ACC112 (cell line): ENCODE data around the gene TEAD1.

Experiments used
- H2AFZ ChIP-seq: fragments of 200-600 bp; sonication (generic); one replicate; pipeline ENCODE4 v1.6.0; 2017; ENCODE audit warnings: antibody characterized with exemption, low read length; ENCODE audit not compliant: unreplicated experiment
- H3K27ac ChIP-seq: fragments of 200-600 bp; sonication (generic); 2 replicates; pipeline ENCODE4 v1.5.1; 2014; ENCODE audit warnings: low read depth, mild to moderate bottlenecking, antibody characterized with exemption, low read length, moderate library complexity
- H3K27me3 ChIP-seq: fragments of 200-600 bp; sonication (generic); 2 replicates; pipeline ENCODE4 v1.6.1; 2014; ENCODE audit warnings: mild to moderate bottlenecking, antibody characterized with exemption, low read length, moderate library complexity, mixed read lengths; ENCODE audit not compliant: insufficient read depth
- H3K36me3 ChIP-seq: fragments of 200-600 bp; sonication (generic); 2 replicates; pipeline ENCODE4 v1.6.1; 2016; ENCODE audit warnings: mild to moderate bottlenecking, antibody characterized with exemption, low read length, moderate library complexity, mixed read lengths; ENCODE audit not compliant: insufficient read depth
- H3K4me1 ChIP-seq: fragments of 200-600 bp; sonication (generic); one replicate; pipeline ENCODE4 v1.6.1; 2016; ENCODE audit warnings: low read length, mixed read lengths; ENCODE audit not compliant: insufficient read depth, unreplicated experiment, control insufficient read depth
- H3K4me3 ChIP-seq: fragments of 200-600 bp; sonication (generic); 2 replicates; pipeline ENCODE4 v1.5.1; 2014; ENCODE audit warnings: mild to moderate bottlenecking, low read depth, low read length
- H3K79me2 ChIP-seq: fragments of 200-600 bp; sonication (generic); one replicate; pipeline ENCODE4 v1.6.0; 2016; ENCODE audit warnings: low read length; ENCODE audit not compliant: control insufficient read depth, unreplicated experiment, insufficient read depth

The TEAD1 gene

DNA sequence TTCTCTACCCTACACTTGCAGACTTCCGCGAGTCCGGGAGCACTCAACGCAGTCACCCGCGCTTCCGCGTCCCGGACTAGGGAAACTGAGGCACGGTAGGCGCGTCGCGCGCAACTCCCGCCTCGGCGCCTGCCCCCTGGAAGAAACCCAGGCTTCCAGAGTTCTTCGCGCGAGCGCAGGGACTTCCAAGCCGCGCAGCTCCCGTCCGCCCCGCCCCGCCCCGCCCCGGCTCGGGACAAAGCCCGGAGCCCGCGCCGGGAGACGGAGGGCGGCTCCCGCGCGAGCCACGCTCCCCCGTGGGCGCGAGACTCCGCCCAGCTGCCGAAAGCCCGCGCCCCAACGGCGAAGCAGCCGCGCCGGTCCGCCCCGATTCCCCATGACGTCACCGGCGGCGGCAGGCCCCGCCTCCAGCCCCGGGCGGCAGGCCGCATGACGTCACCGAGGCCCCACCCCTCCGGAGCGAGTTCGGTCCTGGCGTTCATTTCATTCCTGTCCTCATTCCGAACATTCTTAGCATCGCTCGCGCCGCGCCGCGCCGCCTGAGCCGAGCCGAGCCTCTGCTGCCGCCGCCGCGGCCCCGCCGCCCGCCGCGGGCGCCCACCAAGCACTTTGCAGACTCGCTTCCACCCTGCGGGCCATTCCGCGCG lies at the start of gene TEAD1:
Gene TEAD1 (plus strand): TSS at position 498 of the 647 bp plus-strand sequence.
- peak within 1 kb of the TSS; percentile 78 for H3K27ac ChIP-seq
- no peaks in the 10 kb centered on the region for H3K27me3 ChIP-seq
- peaks cover 28% of the 10 kb centered on the region for H3K4me1 ChIP-seq
- H2AFZ ChIP-seq = peak within 1 kb of the TSS; percentile 85
- no peaks in the 10 kb centered on the region for H3K36me3 ChIP-seq
- peaks cover 47% of the 10 kb centered on the region for H3K79me2 ChIP-seq
- H3K4me3 ChIP-seq = peak within 1 kb of the TSS; percentile 98

DNA sequence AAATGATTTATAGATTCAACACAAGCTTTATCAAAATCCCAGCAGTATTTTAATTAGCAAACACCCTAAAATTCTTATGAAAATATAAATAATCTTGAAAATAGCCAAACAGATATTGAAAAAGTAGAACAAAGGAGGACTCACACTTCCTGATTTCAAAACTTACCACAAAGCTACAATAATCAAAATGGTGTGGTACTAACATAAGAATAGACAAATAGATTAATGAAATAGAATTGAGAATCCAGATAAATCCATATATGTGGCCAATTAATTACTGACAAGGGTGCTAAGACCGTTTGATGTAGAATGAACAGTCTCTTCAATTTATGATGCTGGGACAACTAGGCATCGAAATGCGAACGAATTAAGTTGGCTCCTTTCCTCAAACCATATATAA lies 49.6 kb upstream of the TEAD1 start:
- Histone ChIP-seq H3K4me3 (no peak overlapping the region), H3K27me3 (no peaks in the 10 kb centered on the region), H2AFZ (no peak overlapping the region), H3K4me1 (peaks cover 25% of the 10 kb centered on the region), H3K27ac (peak overlapping the region; percentile 95), H3K36me3 (no peaks in the 10 kb centered on the region), H3K79me2 (no peaks in the 10 kb centered on the region)

DNA sequence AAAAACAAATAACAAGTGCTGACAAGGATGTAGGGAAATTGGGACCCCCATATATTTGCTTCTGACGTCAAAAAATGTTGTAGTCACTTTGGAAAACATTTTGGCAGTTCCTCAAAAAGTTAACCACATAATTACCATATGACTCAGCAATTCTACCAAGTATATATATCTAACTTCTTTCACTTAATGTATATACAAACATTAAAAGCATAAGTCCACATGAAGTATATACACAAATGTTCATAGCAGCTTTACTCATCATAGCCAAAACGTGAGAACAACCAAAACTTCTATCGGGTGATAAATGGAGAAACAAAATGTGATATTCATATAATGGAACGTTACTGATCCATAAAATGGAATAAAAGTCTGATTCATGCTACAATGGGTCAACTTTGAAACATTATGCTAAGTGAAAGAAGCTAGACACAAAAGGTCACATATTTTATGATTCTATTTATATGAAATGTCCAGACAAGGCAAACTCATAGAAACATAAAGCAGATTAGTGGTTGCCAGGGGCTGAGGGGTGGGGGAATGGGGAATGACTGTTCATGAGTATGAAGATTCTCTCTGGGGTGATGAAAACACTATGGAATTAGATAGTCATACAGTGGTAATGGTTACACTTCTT lies 48.7 kb upstream of the TEAD1 start:
- Histone ChIP-seq H3K36me3 (no peaks in the 10 kb centered on the region), H2AFZ (peak overlapping the region; percentile 27), H3K4me3 (peak overlapping the region; percentile 52), H3K27me3 (no peaks in the 10 kb centered on the region), H3K4me1 (peaks cover 29% of the 10 kb centered on the region), H3K79me2 (no peaks in the 10 kb centered on the region), H3K27ac (peak overlapping the region; percentile 95)

DNA sequence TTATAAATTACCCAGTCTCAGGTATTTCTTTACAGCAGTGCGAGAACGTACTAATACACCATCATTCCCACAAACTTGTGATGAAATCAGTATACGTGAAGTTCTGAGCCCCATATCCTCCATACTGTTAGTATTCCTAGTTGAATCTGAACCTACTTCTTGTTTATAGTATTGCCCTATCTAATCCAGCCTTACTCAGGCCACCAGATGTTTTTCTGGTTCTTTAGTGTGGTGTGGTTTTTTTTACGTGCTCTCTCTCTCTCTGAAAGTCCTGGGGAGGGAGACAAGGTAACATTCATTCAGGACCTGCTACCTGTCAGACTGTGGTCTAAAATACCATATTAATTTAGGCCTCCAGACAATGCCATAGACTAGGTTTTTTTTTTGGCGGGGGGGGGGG lies 47.6 kb upstream of the TEAD1 start:
- Histone ChIP-seq H3K79me2 (no peaks in the 10 kb centered on the region), H2AFZ (no peak overlapping the region), H3K4me3 (no peak overlapping the region), H3K4me1 (peaks cover 29% of the 10 kb centered on the region), H3K36me3 (no peaks in the 10 kb centered on the region), H3K27me3 (no peaks in the 10 kb centered on the region), H3K27ac (peak overlapping the region; percentile 95)

DNA sequence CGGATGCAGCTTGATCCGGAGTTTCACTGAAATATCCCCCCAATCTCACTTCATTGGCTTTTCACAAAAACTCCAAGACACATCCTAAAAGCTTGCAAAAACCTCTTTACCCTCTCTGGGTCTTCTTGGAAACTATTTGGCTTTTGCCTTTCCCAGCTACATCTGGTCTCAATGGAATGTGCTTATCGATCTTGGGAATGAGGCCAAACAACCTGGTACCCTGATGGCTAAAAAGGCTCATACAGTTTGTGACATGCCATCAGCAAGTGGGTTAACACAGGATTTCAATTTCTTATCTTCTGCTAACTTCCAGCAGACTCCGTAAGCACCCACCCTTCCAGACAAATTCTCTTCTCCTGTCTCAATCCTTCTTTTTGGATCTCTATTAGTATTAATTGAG lies 45.9 kb upstream of the TEAD1 start:
- H3K27ac ChIP-seq = no peak overlapping the region
- H2AFZ ChIP-seq = no peak overlapping the region

DNA sequence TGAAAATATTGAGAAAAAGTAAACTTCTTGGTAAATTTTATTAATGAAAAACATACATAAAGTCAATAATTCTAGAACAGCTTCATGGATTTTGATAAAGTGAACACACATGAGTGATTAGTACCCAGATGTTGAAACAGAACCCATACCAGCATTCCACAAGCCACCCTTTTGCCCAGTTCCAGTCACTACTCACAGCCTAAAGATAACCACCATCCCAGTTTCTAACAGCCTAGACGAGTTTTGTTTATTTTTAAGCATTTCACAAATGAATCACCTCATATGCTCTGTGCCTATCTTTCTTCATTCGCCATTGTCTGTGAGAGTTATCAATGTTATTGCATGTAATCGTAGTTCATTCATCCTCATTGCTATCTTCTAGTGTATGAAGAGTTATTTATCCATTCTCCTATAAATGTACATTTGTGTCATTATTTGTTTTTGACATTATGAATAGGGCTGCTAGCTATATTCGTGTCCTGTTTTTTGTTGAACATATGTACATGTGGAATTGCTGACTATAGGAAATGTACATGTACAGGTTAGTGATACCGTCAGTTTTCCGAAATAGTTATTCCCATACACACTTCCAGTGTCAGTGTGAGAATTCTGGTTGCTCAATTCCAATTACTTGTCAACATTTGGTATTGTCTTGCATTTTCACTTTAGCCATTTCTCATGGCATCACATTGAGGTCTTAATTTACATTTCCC lies 44.5 kb upstream of the TEAD1 start:
- H3K36me3 ChIP-seq = no peaks in the 10 kb centered on the region
- peak overlapping the region; percentile 44 for H3K27ac ChIP-seq
- no peaks in the 10 kb centered on the region for H3K27me3 ChIP-seq
- no peak overlapping the region for H3K4me3 ChIP-seq
- no peaks in the 10 kb centered on the region for H3K79me2 ChIP-seq
- H2AFZ ChIP-seq = no peak overlapping the region
- H3K4me1 ChIP-seq = peaks cover 29% of the 10 kb centered on the region

More for the DNA sequence above, 45.9 kb upstream of the TEAD1 start:
- no peaks in the 10 kb centered on the region for H3K79me2 ChIP-seq
- peaks cover 29% of the 10 kb centered on the region for H3K4me1 ChIP-seq
- no peaks in the 10 kb centered on the region for H3K36me3 ChIP-seq
- no peaks in the 10 kb centered on the region for H3K27me3 ChIP-seq
- no peak overlapping the region for H3K4me3 ChIP-seq

DNA sequence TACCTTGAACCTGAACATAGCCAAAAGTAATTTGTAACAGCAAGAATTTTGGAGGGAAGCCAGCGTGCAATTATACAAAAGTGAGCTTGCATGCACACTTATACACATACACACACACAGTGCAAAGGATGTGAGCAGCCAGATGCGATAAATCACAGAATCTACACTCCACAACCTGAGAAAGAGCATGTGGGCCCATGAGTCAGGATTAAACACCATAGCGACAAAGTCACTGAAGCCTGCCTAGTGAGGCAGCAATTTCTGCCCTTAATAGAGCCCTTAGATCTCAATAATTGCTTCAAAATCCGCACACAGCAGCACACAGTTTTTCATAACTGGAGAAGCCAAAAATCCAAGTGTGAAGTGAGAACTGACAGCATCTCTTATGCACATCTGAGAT lies 42.6 kb upstream of the TEAD1 start:
- no peak overlapping the region for H3K27ac ChIP-seq
- peaks cover 15% of the 10 kb centered on the region for H3K4me1 ChIP-seq
- H3K4me3 ChIP-seq = no peak overlapping the region
- no peaks in the 10 kb centered on the region for H3K36me3 ChIP-seq
- no peak overlapping the region for H2AFZ ChIP-seq
- H3K79me2 ChIP-seq = no peaks in the 10 kb centered on the region
- no peaks in the 10 kb centered on the region for H3K27me3 ChIP-seq

DNA sequence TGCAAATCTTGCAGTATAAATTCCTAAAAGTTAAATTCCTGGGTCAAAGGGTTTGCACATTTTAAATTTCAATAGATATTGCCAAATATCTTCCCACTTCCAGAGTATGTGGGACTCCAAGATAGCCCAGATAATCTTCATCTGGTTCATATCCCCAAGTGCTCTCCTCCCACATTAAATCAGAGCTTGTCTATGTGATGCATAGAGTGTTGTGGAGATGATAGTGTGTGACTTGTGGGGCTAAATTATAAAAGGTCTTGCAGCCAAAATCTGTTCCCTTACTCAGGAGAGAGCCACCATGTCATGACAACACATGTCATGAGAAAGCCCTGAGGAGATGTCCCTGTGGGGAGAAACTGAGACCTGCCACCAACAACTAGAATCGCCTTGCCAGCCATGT lies 39.9 kb upstream of the TEAD1 start:
- H3K27me3 ChIP-seq = no peaks in the 10 kb centered on the region

DNA sequence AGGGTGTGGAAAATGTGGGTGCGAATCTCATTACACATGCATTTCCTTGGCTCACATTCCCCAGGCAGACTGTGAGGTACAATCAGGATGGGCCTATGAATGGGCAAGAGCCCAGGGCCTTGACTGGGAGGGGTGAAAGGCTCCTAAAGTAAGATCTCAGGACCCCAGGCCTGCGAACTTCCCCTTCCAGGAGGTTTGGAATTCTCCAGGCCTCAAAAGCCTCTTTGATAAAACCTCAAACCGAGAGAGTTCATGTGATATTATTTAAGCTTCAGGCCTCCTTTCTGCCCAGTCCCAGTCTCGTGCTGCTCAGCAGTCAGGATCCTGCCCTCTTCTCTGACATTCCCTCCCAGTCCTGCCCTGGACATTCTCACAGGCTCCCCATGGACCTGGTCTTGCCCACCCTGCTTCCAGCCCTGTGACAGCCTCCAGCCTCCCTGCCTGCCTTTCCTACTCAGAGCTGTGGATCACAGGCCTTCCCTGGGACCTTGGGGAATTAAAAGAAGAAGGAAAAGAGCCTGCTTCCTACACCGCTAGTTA lies 37.3 kb upstream of the TEAD1 start:
- H3K27me3 ChIP-seq = no peaks in the 10 kb centered on the region
- no peaks in the 10 kb centered on the region for H3K36me3 ChIP-seq
- H3K79me2 ChIP-seq = no peaks in the 10 kb centered on the region
- no peaks in the 10 kb centered on the region for H3K4me1 ChIP-seq
- H2AFZ ChIP-seq = no peak overlapping the region
- H3K4me3 ChIP-seq = no peak overlapping the region
- no peak overlapping the region for H3K27ac ChIP-seq

More for the DNA sequence above, 39.9 kb upstream of the TEAD1 start:
- no peaks in the 10 kb centered on the region for H3K36me3 ChIP-seq
- H3K27ac ChIP-seq = no peak overlapping the region
- no peak overlapping the region for H3K4me3 ChIP-seq
- peaks cover 6% of the 10 kb centered on the region for H3K4me1 ChIP-seq
- H3K79me2 ChIP-seq = no peaks in the 10 kb centered on the region
- H2AFZ ChIP-seq = no peak overlapping the region

DNA sequence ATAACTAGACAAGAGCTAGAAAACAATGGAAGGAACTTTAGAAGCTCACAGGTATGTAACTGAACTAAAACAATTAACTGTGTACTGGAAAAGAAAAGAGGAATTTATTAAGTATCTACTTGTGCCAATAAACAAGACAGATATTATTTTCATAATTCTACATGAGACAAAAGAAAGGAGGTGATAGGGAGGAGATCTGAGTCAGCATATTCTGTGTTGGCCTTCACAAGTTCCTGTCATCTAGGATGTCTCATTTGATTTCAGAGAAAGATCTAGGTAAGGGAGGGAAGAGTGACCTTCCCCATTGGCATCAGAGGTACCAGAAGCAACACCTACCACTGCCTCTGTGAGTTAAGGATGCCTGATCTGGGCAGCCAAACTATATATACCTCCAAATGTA lies 34.8 kb upstream of the TEAD1 start:
- no peaks in the 10 kb centered on the region for H3K36me3 ChIP-seq
- H3K79me2 ChIP-seq = no peaks in the 10 kb centered on the region
- no peaks in the 10 kb centered on the region for H3K4me1 ChIP-seq
- H2AFZ ChIP-seq = no peak overlapping the region
- H3K27me3 ChIP-seq = no peaks in the 10 kb centered on the region
- H3K27ac ChIP-seq = no peak overlapping the region
- H3K4me3 ChIP-seq = no peak overlapping the region
